ENCODE data around the gene CD53.

- no peak for TF ChIP-seq CTCF (IDR thresholded peaks at IDR 0.05; ENCODE audit: low read depth, low read length)
- no peak for TF ChIP-seq POLR2A (IDR thresholded peaks at IDR 0.05; ENCODE audit: extremely low read depth, insufficient read length)
- TF ChIP-seq MYC (IDR thresholded peaks at IDR 0.05; ENCODE audit: low read depth, low read length) = no peak
- TF ChIP-seq MAX (IDR thresholded peaks at IDR 0.05; ENCODE audit: low read depth, low read length) = no peak
Observed at GRCh38 chr1:110927484-110928075, 54.6 kb downstream of the CD53 start.
